CD14-positive monocyte (primary cell): ENCODE data around the gene SLC9A9. TPM values are rescaled to one million over a fixed set of nuclear protein-coding genes. Genes with fewer than 3 reads are reported as not detected.

Experiments
- DNase-seq, 3 donors: peaks; one replicate each; pipeline ENCODE4 v3.0.0-alpha.2; 2011 to 2022
- H2AFZ ChIP-seq: 2 replicates; pipeline ENCODE4 v1.6.0; 2012; ENCODE audit warnings: mild to moderate bottlenecking, low read depth, low read length, inconsistent platforms; ENCODE audit not compliant: insufficient read depth, poor library complexity, severe bottlenecking
- H3K27ac ChIP-seq, 2 donors: 1 replicate in 1 of 2; 2 replicates in 1 of 2; pipeline ENCODE4 v1.5.1; 2012 to 2013; ENCODE audit warnings: low read length in 2 of 2, control low read depth in 1 of 2, inconsistent platforms in 1 of 2, low read depth in 1 of 2, mild to moderate bottlenecking in 1 of 2
- H3K27me3 ChIP-seq, 2 donors: one replicate each; pipeline versions ENCODE4 v1.6.0 to v1.6.1; 2011 to 2013; ENCODE audit warnings: low read length in 2 of 2; ENCODE audit not compliant: control insufficient read depth in 2 of 2, insufficient read depth in 2 of 2
- H3K36me3 ChIP-seq, 2 donors: replicated peaks in 1 of 2; 1 replicate in 1 of 2; 2 replicates in 1 of 2; pipeline versions ENCODE4 v1.5.1 to v1.6.1; 2012 to 2013; ENCODE audit warnings: low read length in 2 of 2, control low read depth in 1 of 2, inconsistent platforms in 1 of 2, mild to moderate bottlenecking in 1 of 2; ENCODE audit not compliant: insufficient read depth in 2 of 2, control insufficient read depth in 1 of 2
- H3K4me1 ChIP-seq, 2 donors: 1 replicate in 1 of 2; 2 replicates in 1 of 2; pipeline versions ENCODE4 v1.5.1 to v1.6.1; 2012 to 2013; ENCODE audit warnings: low read length in 2 of 2, control low read depth in 1 of 2, inconsistent platforms in 1 of 2, mild to moderate bottlenecking in 1 of 2, moderate library complexity in 1 of 2; ENCODE audit not compliant: insufficient read depth in 2 of 2, control insufficient read depth in 1 of 2
- H3K4me2 ChIP-seq: replicated peaks from 2 replicates; pipeline ENCODE3; 2012; ENCODE audit warnings: low read length, moderate library complexity, mild to moderate bottlenecking; ENCODE audit not compliant: poor library complexity, severe bottlenecking; ENCODE audit errors: extremely low read depth
- H3K4me3 ChIP-seq, 3 experiments: fragments of 200-600 bp in 1 of 3; sonication (generic) in 1 of 3; replicated peaks in 1 of 3; 1 replicate in 2 of 3; 2 replicates in 1 of 3; pipeline ENCODE4 v1.5.1; 2011 to 2013; ENCODE audit warnings: low read length in 3 of 3, mild to moderate bottlenecking in 3 of 3, control low read depth in 2 of 3, low read depth in 2 of 3, inconsistent platforms in 1 of 3, moderate library complexity in 1 of 3
- H3K79me2 ChIP-seq: 2 replicates; pipeline ENCODE4 v1.6.0; 2012; ENCODE audit warnings: mild to moderate bottlenecking, control low read depth, inconsistent platforms, low read length, moderate library complexity; ENCODE audit not compliant: insufficient read depth
- H3K9ac ChIP-seq: 2 replicates; pipeline ENCODE4 v1.6.0; 2017; ENCODE audit warnings: low read length, mild to moderate bottlenecking; ENCODE audit not compliant: insufficient read depth, poor library complexity, severe bottlenecking
- H3K9me3 ChIP-seq, 2 donors: replicated peaks in 1 of 2; 1 replicate in 1 of 2; 2 replicates in 1 of 2; pipeline versions ENCODE4 v1.5.1 to v1.6.1; 2012 to 2013; ENCODE audit warnings: low read length in 2 of 2, control low read depth in 1 of 2; ENCODE audit not compliant: control insufficient read depth in 1 of 2, insufficient read depth in 1 of 2
- H4K20me1 ChIP-seq: 2 replicates; pipeline ENCODE4 v1.6.0; 2012; ENCODE audit warnings: mild to moderate bottlenecking, low read length, control low read depth, moderate library complexity; ENCODE audit not compliant: insufficient read depth
- H3K27ac Mint-ChIP-seq, 7 donors: one replicate each; pipeline ENCODE4 v1.8.0; 2020; ENCODE audit warnings: mild to moderate bottlenecking in 7 of 7, mixed read lengths in 7 of 7, moderate library complexity in 6 of 7, inconsistent platforms in 2 of 7
- H3K27me3 Mint-ChIP-seq, 3 donors: one replicate each; pipeline ENCODE4 v1.8.0; 2021 to 2022; ENCODE audit warnings: low read depth in 3 of 3, mild to moderate bottlenecking in 3 of 3, mixed read lengths in 3 of 3, moderate library complexity in 3 of 3, inconsistent platforms in 1 of 3
- H3K36me3 Mint-ChIP-seq, 2 donors: one replicate each; pipeline ENCODE4 v1.8.0; 2020; ENCODE audit warnings: mixed read lengths in 2 of 2, inconsistent platforms in 1 of 2, mild to moderate bottlenecking in 1 of 2
- H3K4me1 Mint-ChIP-seq: one replicate; pipeline ENCODE4 v1.8.0; 2020; ENCODE audit warnings: mild to moderate bottlenecking, mixed read lengths
- H3K4me3 Mint-ChIP-seq, 2 donors: one replicate each; pipeline ENCODE4 v1.8.0; 2020; ENCODE audit warnings: mild to moderate bottlenecking in 2 of 2, mixed read lengths in 2 of 2, moderate library complexity in 1 of 2
- H3K9me3 Mint-ChIP-seq, 7 donors: one replicate each; pipeline ENCODE4 v1.8.0; 2020 to 2022; ENCODE audit warnings: mixed read lengths in 7 of 7, mild to moderate bottlenecking in 6 of 7, moderate library complexity in 6 of 7, inconsistent platforms in 2 of 7
- CTCF ChIP-seq: fragments of 200-600 bp; IDR thresholded peaks from one replicate; pipeline ENCODE4 v1.8.0; 2022; ENCODE audit warnings: antibody characterized with exemption, mild to moderate bottlenecking
- WGBS: methylation state at CpG from one replicate; pipeline ENCODE4 v1.1.5; 2013; ENCODE audit warnings: missing lambda C conversion rate; ENCODE audit not compliant: insufficient coverage; 5-methylcytosine and 5-hydroxymethylcytosine counted together
- intact Hi-C, 2 donors: fragments of 100-400 bp; cut with micrococcal nuclease; formaldehyde crosslinking; loops; one replicate each; pipeline versions ENCODE4 v1.15.0 to v1.15.1; 2023
- polyA plus RNA-seq, 3 donors: library from polyadenylated mRNA; depleted of rRNA in 1 of 3; unstranded in 2 of 3; stranded (reverse) in 1 of 3; fragments of 300-500 nt in 2 of 3; fragments of >200 nt in 1 of 3; fragmentation: Illumina TruSeq in 2 of 3; gene quantifications; 1 replicate in 2 of 3; 2 replicates in 1 of 3; pipeline ENCODE4 v1.2.3, GENCODE V29; 2012 to 2021

The SLC9A9 gene
- polyA plus RNA-seq, 3 donors = 14.1 to 32.8 (median 27.0) TPM

- H3K4me2 ChIP-seq = peak overlapping the region; percentile 44
- H3K27me3 Mint-ChIP-seq = peaks cover 9 to 15% (median 14%) of the 10 kb centered on the region in 3 donors
- peak overlapping the region in 4 of 7 donors; percentile 1 to 53 (median 15) for H3K27ac Mint-ChIP-seq
Measured at GRCh38 chr3:143326983-143327778, 521.1 kb downstream of the SLC9A9 start.

More at GRCh38 chr3:143326983-143327778, 521.1 kb downstream of the SLC9A9 start:
- H3K4me3 ChIP-seq = peak overlapping the region in 1 of 3 experiments; percentile 39
- no peak overlapping the region for H3K9ac ChIP-seq
- DNase-seq = peak; percentile 2 to 31 (median 9)
- peaks cover 0 to 4% of the 10 kb centered on the region in 2 donors for H3K9me3 ChIP-seq
- H4K20me1 ChIP-seq = no peaks in the 10 kb centered on the region
- H3K4me1 ChIP-seq = peaks cover 33 to 38% of the 10 kb centered on the region in 2 donors
- peaks cover 4 to 6% of the 10 kb centered on the region in 2 donors for H3K27me3 ChIP-seq
- no CpG with 5 or more reads among the region's 1 CpG for WGBS
- no peak overlapping the region for H3K4me3 Mint-ChIP-seq
- H3K36me3 ChIP-seq = no peaks in the 10 kb centered on the region
- intact Hi-C loops = no loop called here
- no peaks in the 10 kb centered on the region for H3K79me2 ChIP-seq
- peaks cover 40% of the 10 kb centered on the region for H3K4me1 Mint-ChIP-seq
- H2AFZ ChIP-seq = no peak overlapping the region
- H3K36me3 Mint-ChIP-seq = peaks cover 10 to 25% of the 10 kb centered on the region in 2 donors
- TF ChIP-seq CTCF = peak; percentile 17
- H3K9me3 Mint-ChIP-seq = peaks cover 0 to 5% (median 2%) of the 10 kb centered on the region in 7 donors
- H3K27ac ChIP-seq = no peak overlapping the region
